ENCODE data around the gene APAF1. TPM values are rescaled to one million over a fixed set of nuclear protein-coding genes. Genes with fewer than 3 reads are reported as not detected.
A peak's percentile ranks its signal among the peaks of the same experiment; 100 is the strongest.

APAF1 gene
- total RNA-seq, 1 experiment from 2014 or later, result 19.3 TPM

DNA sequence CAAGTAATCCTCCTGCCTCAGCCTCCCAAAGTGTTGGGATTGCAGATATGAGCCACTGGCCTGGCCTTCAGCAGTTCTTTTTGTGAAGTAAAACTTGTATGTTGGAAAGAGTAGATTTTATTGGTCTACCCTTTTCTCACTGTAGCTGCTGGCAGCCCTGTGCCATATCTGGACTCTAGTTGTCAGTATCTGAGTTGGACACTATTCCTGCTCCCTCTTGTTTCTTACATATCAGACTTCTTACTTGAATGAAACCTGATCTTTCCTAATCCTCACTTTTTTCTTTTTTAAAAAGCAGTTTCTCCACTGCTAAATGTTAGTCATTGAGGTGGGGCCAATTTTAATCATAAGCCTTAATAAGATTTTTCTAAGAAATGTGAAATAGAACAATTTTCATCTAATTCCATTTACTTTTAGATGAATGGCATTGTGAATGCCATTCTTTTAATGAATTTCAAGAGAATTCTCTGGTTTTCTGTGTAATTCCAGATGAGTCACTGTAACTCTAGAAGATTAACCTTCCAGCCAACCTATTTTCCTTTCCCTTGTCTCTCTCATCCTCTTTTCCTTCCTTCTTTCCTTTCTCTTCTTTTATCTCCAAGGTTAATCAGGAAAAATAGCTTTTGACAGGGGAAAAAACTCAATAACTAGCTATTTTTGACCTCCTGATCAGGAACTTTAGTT, 88.7 kb downstream of the APAF1 start:
- Mint-ChIP-seq H3K27me3 (ENCODE audit: low read depth) (no peaks in the 10 kb centered on the region), H3K4me3 (no peak overlapping the region), H3K27ac (no peak overlapping the region), H3K36me3 (peaks cover 1% of the 10 kb centered on the region; the same call in 1 of the 2 replicates), H3K9me3 (no peaks in the 10 kb centered on the region), H3K4me1 (peaks cover 3% of the 10 kb centered on the region; the same call in 1 of the 2 replicates)
- no peak for TF ChIP-seq NFE2L1 (CRISPR knock-in tag; IDR thresholded peaks at IDR 0.05)
- ATAC-seq (no peak), DNase-seq (ENCODE audit: low spot score) (no peak)
- CTCF ChIA-PET, result interaction anchor here (1.6 kb wide), 1 partner anchor 9 kb away, joined by 9 read pairs; no protein-coding TSS in a partner anchor
- POLR2A ChIA-PET, result no interaction called here

GRCh38 chr12:98735821-98736220, 90.7 kb downstream of the APAF1 start:
- DNase-seq (ENCODE audit: low spot score) (no peak), ATAC-seq (peak; percentile 65)
- Mint-ChIP-seq H3K36me3 (no peaks in the 10 kb centered on the region), H3K9me3 (no peaks in the 10 kb centered on the region), H3K27ac (no peak overlapping the region), H3K4me1 (peaks cover 3% of the 10 kb centered on the region; the same call in 1 of the 2 replicates), H3K27me3 (ENCODE audit: low read depth) (peaks cover 8% of the 10 kb centered on the region; the same call in 1 of the 2 replicates), H3K4me3 (no peak overlapping the region)
- ChIA-PET CTCF (interaction anchor here (0.6 to 1.8 kb wide), 13 partner anchors 13 to 263 kb away, joined by 3 to 15 read pairs (median 4); no protein-coding TSS in a partner anchor), POLR2A (no interaction called here)
- no peak for TF ChIP-seq ZNF416 (CRISPR knock-in tag; IDR thresholded peaks at IDR 0.05)
- no peak for TF ChIP-seq ZNF263 (CRISPR knock-in tag; IDR thresholded peaks at IDR 0.05; ENCODE audit: low read depth)
- TF ChIP-seq MXD4 (CRISPR knock-in tag; IDR thresholded peaks at IDR 0.05; ENCODE audit: borderline replicate concordance), result no peak
- no peak for TF ChIP-seq USF1 (CRISPR knock-in tag; IDR thresholded peaks at IDR 0.05)
- no peak for TF ChIP-seq HMGA2 (CRISPR knock-in tag; IDR thresholded peaks at IDR 0.05)
- no peak for TF ChIP-seq MYBL2 (CRISPR knock-in tag; IDR thresholded peaks at IDR 0.05)
- no peak for TF ChIP-seq TCF7 (CRISPR knock-in tag; IDR thresholded peaks at IDR 0.05; ENCODE audit: low read depth)
- TF ChIP-seq NFE2L1 (CRISPR knock-in tag; IDR thresholded peaks at IDR 0.05), result no peak
- no peak for TF ChIP-seq ATF2 (CRISPR knock-in tag; IDR thresholded peaks at IDR 0.05; ENCODE audit: borderline replicate concordance, low read depth)
- no peak for TF ChIP-seq ESRRA (CRISPR knock-in tag; IDR thresholded peaks at IDR 0.05; ENCODE audit: borderline replicate concordance)
- no peak for TF ChIP-seq NFYB (CRISPR knock-in tag; conservative IDR thresholded peaks at IDR 0.05; ENCODE audit: low read depth)
- TF ChIP-seq NFATC4 (CRISPR knock-in tag; IDR thresholded peaks at IDR 0.05), result no peak
- no peak for TF ChIP-seq FOXP1 (CRISPR knock-in tag; IDR thresholded peaks at IDR 0.05; ENCODE audit: borderline replicate concordance)

DNA sequence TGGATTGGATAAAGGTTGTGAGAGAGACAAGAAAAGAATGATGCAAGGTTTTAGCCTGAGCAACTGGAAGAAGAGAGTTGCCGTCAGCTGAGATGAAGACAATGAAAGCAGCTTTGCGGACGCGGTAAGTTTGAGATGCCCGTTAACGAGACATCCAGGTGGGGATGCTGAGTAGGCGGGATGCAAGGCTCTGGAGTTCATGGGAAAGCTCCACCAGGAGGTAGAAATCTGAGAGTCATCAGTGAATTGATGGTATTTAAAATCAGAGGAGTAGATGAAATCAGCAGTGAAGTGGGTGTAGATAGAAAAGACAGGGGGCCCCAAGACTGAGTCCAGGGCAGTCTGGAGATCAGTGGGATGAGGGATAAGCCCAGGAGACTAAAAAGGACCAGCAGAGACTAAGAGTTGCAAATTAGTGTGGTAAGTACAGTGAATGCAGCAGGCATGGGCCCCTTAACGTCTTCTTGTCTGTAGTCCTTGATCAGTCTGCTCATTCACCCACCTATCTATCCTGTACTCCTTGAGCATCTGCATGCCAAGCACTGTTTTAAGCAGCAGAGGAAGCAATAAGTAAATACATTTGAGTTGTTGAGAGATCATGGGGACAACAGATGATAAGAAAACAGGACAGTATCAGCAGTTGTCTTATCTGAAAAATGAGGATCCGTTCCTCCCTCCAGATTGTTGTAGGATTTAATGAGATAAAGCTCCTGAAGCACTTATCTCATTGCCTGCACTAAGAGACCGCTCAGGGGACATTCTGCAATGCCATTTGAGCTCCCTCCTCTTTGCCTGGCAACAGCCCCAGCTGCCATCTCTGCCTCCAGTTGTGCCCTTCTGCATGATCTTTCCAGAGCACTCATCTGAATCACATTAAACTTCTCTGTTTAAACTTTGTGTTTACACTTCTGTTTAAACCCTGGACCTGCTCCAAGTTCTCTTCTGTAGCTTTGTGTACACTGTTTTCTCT, 91.5 kb downstream of the APAF1 start:
- ChIA-PET CTCF (interaction anchor here (0.6 to 1.8 kb wide), 13 partner anchors 14 to 262 kb away, joined by 3 to 15 read pairs (median 4); no protein-coding TSS in a partner anchor), POLR2A (no interaction called here)

More for the DNA sequence above, 91.5 kb downstream of the APAF1 start:
- ATAC-seq (peak; percentile 69), DNase-seq (ENCODE audit: low spot score) (peak; percentile 25)
- TF ChIP-seq TEAD4 (CRISPR knock-in tag; IDR thresholded peaks at IDR 0.05) (no peak), TCF7 (CRISPR knock-in tag; IDR thresholded peaks at IDR 0.05; ENCODE audit: low read depth) (no peak), SMAD3 (CRISPR knock-in tag; IDR thresholded peaks at IDR 0.05; ENCODE audit: borderline replicate concordance) (no peak), ZNF263 (CRISPR knock-in tag; IDR thresholded peaks at IDR 0.05; ENCODE audit: low read depth) (no peak), ZNF121 (CRISPR knock-in tag; IDR thresholded peaks at IDR 0.05) (no peak), ETV6 (CRISPR knock-in tag; IDR thresholded peaks at IDR 0.05) (no peak), AR (CRISPR knock-in tag; IDR thresholded peaks at IDR 0.05) (no peak)
- no peaks in the 10 kb centered on the region for H3K36me3 Mint-ChIP-seq
- H3K27ac Mint-ChIP-seq, result no peak overlapping the region
- no peak overlapping the region for H3K4me3 Mint-ChIP-seq
- no peaks in the 10 kb centered on the region for H3K9me3 Mint-ChIP-seq
- peaks cover 16% of the 10 kb centered on the region for H3K27me3 Mint-ChIP-seq (ENCODE audit: low read depth)
- H3K4me1 Mint-ChIP-seq, result peaks cover 10% of the 10 kb centered on the region
